Measurements from ENCODE around the gene ZFP62.

The ZFP62 gene

GRCh38 chr5:180868960-180869359, 7.9 kb upstream of the ZFP62 start:
- peak; percentile 35 to 78 for DNase-seq (ENCODE audit: low read depth in 2 of 2)

GRCh38 chr5:180866985-180867384, 5.9 kb upstream of the ZFP62 start:
- DNase-seq (ENCODE audit: low read depth in 2 of 2): no peak

- no peak for DNase-seq (ENCODE audit: low read depth in 2 of 2)
These were observed 5.1 kb upstream of the ZFP62 start for GRCh38 chr5:180865981-180866695.

GRCh38 chr5:180862645-180863044, 1.6 kb upstream of the ZFP62 start:
- DNase-seq (ENCODE audit: low read depth in 2 of 2): no peak

GRCh38 chr5:180860273-180860886, 696 bp downstream of the ZFP62 start:
- DNase-seq (ENCODE audit: low read depth in 2 of 2): peak; percentile 7 to 17

- DNase-seq (ENCODE audit: low read depth in 2 of 2): no peak
These were observed 2.5 kb downstream of the ZFP62 start for GRCh38 chr5:180858586-180858985.

GRCh38 chr5:180853848-180854176, 7.3 kb downstream of the ZFP62 start:
- DNase-seq (ENCODE audit: low read depth in 2 of 2): no peak

GRCh38 chr5:180853121-180853847, 7.8 kb downstream of the ZFP62 start:
- no peak for DNase-seq (ENCODE audit: low read depth in 2 of 2)

GRCh38 chr5:180852495-180852894, 8.6 kb downstream of the ZFP62 start:
- no peak for DNase-seq (ENCODE audit: low read depth in 2 of 2)

GRCh38 chr5:180850434-180851078, 10.5 kb downstream of the ZFP62 start:
- no peak for DNase-seq (ENCODE audit: low read depth in 2 of 2)

GRCh38 chr5:180849827-180850226, 11.2 kb downstream of the ZFP62 start:
- no peak for DNase-seq (ENCODE audit: low read depth in 2 of 2)

GRCh38 chr5:180848878-180849277, 12.2 kb downstream of the ZFP62 start:
- DNase-seq (ENCODE audit: low read depth in 2 of 2): no peak

GRCh38 chr5:180848265-180848664, 12.8 kb downstream of the ZFP62 start:
- DNase-seq (ENCODE audit: low read depth in 2 of 2): no peak

- no peak for DNase-seq (ENCODE audit: low read depth in 2 of 2)
These were observed 14.1 kb downstream of the ZFP62 start for GRCh38 chr5:180847026-180847425.

- DNase-seq (ENCODE audit: low read depth in 2 of 2): no peak
These were observed 16.2 kb downstream of the ZFP62 start for GRCh38 chr5:180844858-180845257.

- DNase-seq (ENCODE audit: low read depth in 2 of 2): no peak
These were observed 16.6 kb downstream of the ZFP62 start for GRCh38 chr5:180844432-180844831.

- no peak for DNase-seq (ENCODE audit: low read depth in 2 of 2)
These were observed 21.1 kb downstream of the ZFP62 start for GRCh38 chr5:180839935-180840334.

GRCh38 chr5:180839227-180839626, 21.8 kb downstream of the ZFP62 start:
- DNase-seq (ENCODE audit: low read depth in 2 of 2): no peak

GRCh38 chr5:180837478-180837877, 23.6 kb downstream of the ZFP62 start:
- DNase-seq (ENCODE audit: low read depth in 2 of 2): no peak

GRCh38 chr5:180832638-180833068, 28.4 kb downstream of the ZFP62 start:
- DNase-seq (ENCODE audit: low read depth in 2 of 2): peak in 1 of 2 experiments; percentile 20

GRCh38 chr5:180831139-180832093, 29.7 kb downstream of the ZFP62 start:
- DNase-seq (ENCODE audit: low read depth in 2 of 2): peak; percentile 61 to 75
